Measurements from ENCODE around the gene DENND2D. TPM values are rescaled to one million over a fixed set of nuclear protein-coding genes. Genes with fewer than 3 reads are reported as not detected.
A peak's percentile ranks its signal among the peaks of the same experiment; 100 is the strongest.

The DENND2D gene
- total and polyA plus RNA-seq, 9 of the 15 experiments (the other 6 are each of a cell fraction or from before 2014, with no cell fraction given) = 0.08 to 0.44 (median 0.13) TPM; not detected in 6

- peak; percentile 99 for TF ChIP-seq SMARCA4 (IDR thresholded peaks at IDR 0.05)
- peak; percentile 41; the same call in 1 of the 2 replicates for TF ChIP-seq JUN (IDR thresholded peaks at IDR 0.05; ENCODE audit: borderline replicate concordance, low read depth, low read length)
- no peak for TF ChIP-seq JUN (CRISPR knock-in tag; IDR thresholded peaks at IDR 0.05; ENCODE audit: borderline replicate concordance)
- TF ChIP-seq FOXA3 (CRISPR knock-in tag; conservative IDR thresholded peaks at IDR 0.05 in 1 of 2, IDR thresholded peaks at IDR 0.05 in 1 of 2) = peak in 1 of 2 experiments; percentile 98; a peak in 2 of 4 replicates
- peak; percentile 95 for TF ChIP-seq POLR2AphosphoS5 (IDR thresholded peaks at IDR 0.05; ENCODE audit: control insufficient read depth, insufficient read depth, low read depth, low read length)
- no peak for TF ChIP-seq ZNF551 (CRISPR knock-in tag; IDR thresholded peaks at IDR 0.05)
- no peak for TF ChIP-seq RBFOX2 (IDR thresholded peaks at IDR 0.05; ENCODE audit: low read depth, low read length)
- TF ChIP-seq, protein P1, sequence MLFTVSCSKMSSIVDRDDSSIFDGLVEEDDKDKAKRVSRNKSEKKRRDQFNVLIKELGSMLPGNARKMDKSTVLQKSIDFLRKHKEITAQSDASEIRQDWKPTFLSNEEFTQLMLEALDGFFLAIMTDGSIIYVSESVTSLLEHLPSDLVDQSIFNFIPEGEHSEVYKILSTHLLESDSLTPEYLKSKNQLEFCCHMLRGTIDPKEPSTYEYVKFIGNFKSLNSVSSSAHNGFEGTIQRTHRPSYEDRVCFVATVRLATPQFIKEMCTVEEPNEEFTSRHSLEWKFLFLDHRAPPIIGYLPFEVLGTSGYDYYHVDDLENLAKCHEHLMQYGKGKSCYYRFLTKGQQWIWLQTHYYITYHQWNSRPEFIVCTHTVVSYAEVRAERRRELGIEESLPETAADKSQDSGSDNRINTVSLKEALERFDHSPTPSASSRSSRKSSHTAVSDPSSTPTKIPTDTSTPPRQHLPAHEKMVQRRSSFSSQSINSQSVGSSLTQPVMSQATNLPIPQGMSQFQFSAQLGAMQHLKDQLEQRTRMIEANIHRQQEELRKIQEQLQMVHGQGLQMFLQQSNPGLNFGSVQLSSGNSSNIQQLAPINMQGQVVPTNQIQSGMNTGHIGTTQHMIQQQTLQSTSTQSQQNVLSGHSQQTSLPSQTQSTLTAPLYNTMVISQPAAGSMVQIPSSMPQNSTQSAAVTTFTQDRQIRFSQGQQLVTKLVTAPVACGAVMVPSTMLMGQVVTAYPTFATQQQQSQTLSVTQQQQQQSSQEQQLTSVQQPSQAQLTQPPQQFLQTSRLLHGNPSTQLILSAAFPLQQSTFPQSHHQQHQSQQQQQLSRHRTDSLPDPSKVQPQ (CRISPR knock-in tag; IDR thresholded peaks at IDR 0.05; ENCODE audit: borderline replicate concordance) = no peak
- TF ChIP-seq ZNF311 (CRISPR knock-in tag; IDR thresholded peaks at IDR 0.05) = peak; percentile 84
Observed at GRCh38 chr1:111161843-111162487, 38.5 kb downstream of the DENND2D start (continued).

All from K562 (cell line).